GM18870 (cell line): ENCODE results near the gene ABHD5.
A peak's percentile ranks its signal among the peaks of the same experiment; 100 is the strongest.

Source experiments
- ATAC-seq: cut with Tn5 transposase; IDR thresholded peaks from one replicate; pipeline ENCODE4 v1.9.1; 2021; ENCODE audit warnings: moderate library complexity; ENCODE audit not compliant: unreplicated experiment

Gene ABHD5

GRCh38 chr3:43685921-43686320 lies 4.8 kb upstream of the ABHD5 start:
- ATAC-seq, result no peak

- ATAC-seq, result no peak
These were observed 4.4 kb upstream of the ABHD5 start for GRCh38 chr3:43686333-43686699.

GRCh38 chr3:43686700-43687498 lies 3.8 kb upstream of the ABHD5 start:
- no peak for ATAC-seq

GRCh38 chr3:43687499-43687811 lies 3.3 kb upstream of the ABHD5 start:
- no peak for ATAC-seq

- no peak for ATAC-seq
These were observed 2.5 kb upstream of the ABHD5 start for GRCh38 chr3:43688245-43688650.

- ATAC-seq, result no peak
These were observed 1.6 kb upstream of the ABHD5 start for GRCh38 chr3:43689166-43689565.

GRCh38 chr3:43689766-43690399 lies 855 bp upstream of the ABHD5 start:
- no peak for ATAC-seq

GRCh38 chr3:43691120-43691995 lies 620 bp downstream of the ABHD5 start:
- peak; percentile 15 for ATAC-seq

GRCh38 chr3:43692085-43692855 lies 1.5 kb downstream of the ABHD5 start:
- ATAC-seq, result no peak

- ATAC-seq, result no peak
These were observed 2.2 kb downstream of the ABHD5 start for GRCh38 chr3:43692971-43693370.

- no peak for ATAC-seq
These were observed 2.9 kb downstream of the ABHD5 start for GRCh38 chr3:43693594-43693993.

GRCh38 chr3:43695443-43695842 lies 4.7 kb downstream of the ABHD5 start:
- no peak for ATAC-seq

GRCh38 chr3:43695863-43696262 lies 5.1 kb downstream of the ABHD5 start:
- no peak for ATAC-seq

GRCh38 chr3:43696441-43696840 lies 5.7 kb downstream of the ABHD5 start:
- ATAC-seq, result no peak

GRCh38 chr3:43696881-43697280 lies 6.1 kb downstream of the ABHD5 start:
- no peak for ATAC-seq

GRCh38 chr3:43699864-43700263 lies 9.1 kb downstream of the ABHD5 start:
- ATAC-seq, result peak; percentile 67

GRCh38 chr3:43704697-43705096 lies 14.0 kb downstream of the ABHD5 start:
- ATAC-seq, result no peak

GRCh38 chr3:43706342-43706741 lies 15.6 kb downstream of the ABHD5 start:
- no peak for ATAC-seq

GRCh38 chr3:43707266-43707665 lies 16.5 kb downstream of the ABHD5 start:
- no peak for ATAC-seq

GRCh38 chr3:43707998-43708397 lies 17.3 kb downstream of the ABHD5 start:
- ATAC-seq, result no peak

- ATAC-seq, result no peak
These were observed 18.3 kb downstream of the ABHD5 start for GRCh38 chr3:43709022-43709421.
